ENCODE measurements around the gene ANKFN1.

Gene ANKFN1

GRCh38 chr17:56148333-56148732 lies 4.9 kb upstream of the ANKFN1 start:
- H3K9ac ChIP-seq (ENCODE audit: low read length) = no peak overlapping the region
- no CpG with 5 or more reads among the region's 2 CpGs for WGBS (ENCODE audit: extremely low coverage, insufficient coverage, insufficient read length)

GRCh38 chr17:56149266-56150036 lies 3.8 kb upstream of the ANKFN1 start:
- Histone ChIP-seq H3K9me3 (ENCODE audit: insufficient read depth, low read depth, low read length) (peaks cover 1% of the 10 kb centered on the region), H3K27ac (ENCODE audit: low read depth, low read length) (no peak overlapping the region), H3K4me2 (ENCODE audit: low read length) (no peak overlapping the region), H3K27me3 (ENCODE audit: insufficient read depth, low read length) (no peaks in the 10 kb centered on the region), H2BK120ac (ENCODE audit: insufficient read depth, low read length, poor library complexity) (no peak overlapping the region), H3K4ac (ENCODE audit: low read depth, low read length) (no peak overlapping the region), H3K18ac (ENCODE audit: low read length) (no peak overlapping the region), H2AFZ (ENCODE audit: insufficient read depth, low read length, poor library complexity) (no peak overlapping the region), H2BK12ac (ENCODE audit: low read length) (no peak overlapping the region), H2AK5ac (ENCODE audit: low read length) (no peak overlapping the region), H3K4me3 (ENCODE audit: low read depth, low read length) (no peak overlapping the region), H3K23ac (ENCODE audit: low read length) (no peak overlapping the region), H3K79me1 (ENCODE audit: low read length) (no peaks in the 10 kb centered on the region), H3K79me2 (ENCODE audit: control insufficient read depth, insufficient read depth, low read length, poor library complexity) (no peaks in the 10 kb centered on the region), H3K14ac (ENCODE audit: low read length) (no peak overlapping the region), H4K8ac (ENCODE audit: low read depth, low read length) (no peak overlapping the region), H2BK5ac (ENCODE audit: low read depth, low read length, poor library complexity) (no peak overlapping the region), H3K36me3 (ENCODE audit: control insufficient read depth in 1 of 2, insufficient read depth in 2 of 2, low read length in 2 of 2) (no peaks in the 10 kb centered on the region), H4K91ac (ENCODE audit: low read depth, low read length) (no peak overlapping the region), H3K4me1 (ENCODE audit: control insufficient read depth in 1 of 2, insufficient read depth in 2 of 2, low read length in 2 of 2) (no peaks in the 10 kb centered on the region), H4K12ac (ENCODE audit: low read depth, low read length) (no peak overlapping the region), H3K9ac (ENCODE audit: low read length) (no peak overlapping the region)
- WGBS (ENCODE audit: extremely low coverage, insufficient coverage, insufficient read length) = no CpG with 5 or more reads among the region's 3 CpGs
- DNase-seq = no peak

More at GRCh38 chr17:56148333-56148732, 4.9 kb upstream of the ANKFN1 start:
- Histone ChIP-seq H3K4me1 (ENCODE audit: control insufficient read depth in 1 of 2, insufficient read depth in 2 of 2, low read length in 2 of 2) (no peaks in the 10 kb centered on the region), H4K8ac (ENCODE audit: low read depth, low read length) (no peak overlapping the region), H2BK5ac (ENCODE audit: low read depth, low read length, poor library complexity) (no peak overlapping the region), H3K14ac (ENCODE audit: low read length) (no peak overlapping the region), H2BK12ac (ENCODE audit: low read length) (no peak overlapping the region), H3K27me3 (ENCODE audit: insufficient read depth, low read length) (no peaks in the 10 kb centered on the region), H3K9me3 (ENCODE audit: insufficient read depth, low read depth, low read length) (peaks cover 1% of the 10 kb centered on the region), H3K79me2 (ENCODE audit: control insufficient read depth, insufficient read depth, low read length, poor library complexity) (no peaks in the 10 kb centered on the region), H3K27ac (ENCODE audit: low read depth, low read length) (no peak overlapping the region), H3K23ac (ENCODE audit: low read length) (no peak overlapping the region), H3K4me2 (ENCODE audit: low read length) (no peak overlapping the region), H3K18ac (ENCODE audit: low read length) (no peak overlapping the region), H4K12ac (ENCODE audit: low read depth, low read length) (no peak overlapping the region), H3K36me3 (ENCODE audit: control insufficient read depth in 1 of 2, insufficient read depth in 2 of 2, low read length in 2 of 2) (no peaks in the 10 kb centered on the region), H2BK120ac (ENCODE audit: insufficient read depth, low read length, poor library complexity) (no peak overlapping the region), H4K91ac (ENCODE audit: low read depth, low read length) (no peak overlapping the region), H3K4ac (ENCODE audit: low read depth, low read length) (no peak overlapping the region), H2AK5ac (ENCODE audit: low read length) (no peak overlapping the region), H3K79me1 (ENCODE audit: low read length) (no peaks in the 10 kb centered on the region), H2AFZ (ENCODE audit: insufficient read depth, low read length, poor library complexity) (no peak overlapping the region), H3K4me3 (ENCODE audit: low read depth, low read length) (no peak overlapping the region)
- DNase-seq = no peak

- Histone ChIP-seq H3K4ac (ENCODE audit: low read depth, low read length) (no peak overlapping the region), H3K27ac (ENCODE audit: low read depth, low read length) (no peak overlapping the region), H4K91ac (ENCODE audit: low read depth, low read length) (no peak overlapping the region), H2BK120ac (ENCODE audit: insufficient read depth, low read length, poor library complexity) (no peak overlapping the region), H3K4me1 (ENCODE audit: control insufficient read depth in 1 of 2, insufficient read depth in 2 of 2, low read length in 2 of 2) (no peaks in the 10 kb centered on the region), H2AFZ (ENCODE audit: insufficient read depth, low read length, poor library complexity) (no peak overlapping the region), H3K14ac (ENCODE audit: low read length) (no peak overlapping the region), H3K36me3 (ENCODE audit: control insufficient read depth in 1 of 2, insufficient read depth in 2 of 2, low read length in 2 of 2) (no peaks in the 10 kb centered on the region), H3K9me3 (ENCODE audit: insufficient read depth, low read depth, low read length) (peaks cover 1% of the 10 kb centered on the region), H3K18ac (ENCODE audit: low read length) (no peak overlapping the region), H3K23ac (ENCODE audit: low read length) (no peak overlapping the region), H2BK5ac (ENCODE audit: low read depth, low read length, poor library complexity) (no peak overlapping the region), H3K27me3 (ENCODE audit: insufficient read depth, low read length) (no peaks in the 10 kb centered on the region), H3K79me2 (ENCODE audit: control insufficient read depth, insufficient read depth, low read length, poor library complexity) (no peaks in the 10 kb centered on the region), H3K79me1 (ENCODE audit: low read length) (no peaks in the 10 kb centered on the region), H2BK12ac (ENCODE audit: low read length) (no peak overlapping the region), H4K12ac (ENCODE audit: low read depth, low read length) (no peak overlapping the region), H3K9ac (ENCODE audit: low read length) (no peak overlapping the region), H3K4me2 (ENCODE audit: low read length) (no peak overlapping the region), H3K4me3 (ENCODE audit: low read depth, low read length) (no peak overlapping the region), H4K8ac (ENCODE audit: low read depth, low read length) (no peak overlapping the region), H2AK5ac (ENCODE audit: low read length) (no peak overlapping the region)
- 100% methylated on average over 1 of the region's 4 CpGs for WGBS (ENCODE audit: extremely low coverage, insufficient coverage, insufficient read length)
- peak in 1 of 2 donors; percentile 36 for DNase-seq
Observed at GRCh38 chr17:56150649-56151048, 2.6 kb upstream of the ANKFN1 start.

- Histone ChIP-seq H3K4me3 (ENCODE audit: low read depth, low read length) (no peak overlapping the region), H3K4me1 (ENCODE audit: control insufficient read depth in 1 of 2, insufficient read depth in 2 of 2, low read length in 2 of 2) (peaks cover 2 to 4% of the 10 kb centered on the region in 2 experiments)
- WGBS (ENCODE audit: extremely low coverage, insufficient coverage, insufficient read length) = no CpG with 5 or more reads among the region's 4 CpGs
Observed at GRCh38 chr17:56157845-56158244, 4.6 kb downstream of the ANKFN1 start.

More at GRCh38 chr17:56157845-56158244, 4.6 kb downstream of the ANKFN1 start:
- DNase-seq = no peak
- no peak overlapping the region for H2BK120ac ChIP-seq (ENCODE audit: insufficient read depth, low read length, poor library complexity)
- no peak overlapping the region for H3K27ac ChIP-seq (ENCODE audit: low read depth, low read length)
- no peak overlapping the region for H4K8ac ChIP-seq (ENCODE audit: low read depth, low read length)
- no peak overlapping the region for H2AK5ac ChIP-seq (ENCODE audit: low read length)
- no peak overlapping the region for H3K9ac ChIP-seq (ENCODE audit: low read length)
- H2BK12ac ChIP-seq (ENCODE audit: low read length) = no peak overlapping the region
- H2AFZ ChIP-seq (ENCODE audit: insufficient read depth, low read length, poor library complexity) = no peak overlapping the region
- H3K36me3 ChIP-seq (ENCODE audit: control insufficient read depth in 1 of 2, insufficient read depth in 2 of 2, low read length in 2 of 2) = no peaks in the 10 kb centered on the region
- no peak overlapping the region for H2BK5ac ChIP-seq (ENCODE audit: low read depth, low read length, poor library complexity)
- no peak overlapping the region for H3K23ac ChIP-seq (ENCODE audit: low read length)
- no peaks in the 10 kb centered on the region for H3K9me3 ChIP-seq (ENCODE audit: insufficient read depth, low read depth, low read length)
- H3K18ac ChIP-seq (ENCODE audit: low read length) = no peak overlapping the region
- no peaks in the 10 kb centered on the region for H3K79me1 ChIP-seq (ENCODE audit: low read length)
- no peaks in the 10 kb centered on the region for H3K27me3 ChIP-seq (ENCODE audit: insufficient read depth, low read length)
- no peak overlapping the region for H3K4ac ChIP-seq (ENCODE audit: low read depth, low read length)
- no peak overlapping the region for H3K4me2 ChIP-seq (ENCODE audit: low read length)
- no peak overlapping the region for H4K12ac ChIP-seq (ENCODE audit: low read depth, low read length)
- no peaks in the 10 kb centered on the region for H3K79me2 ChIP-seq (ENCODE audit: control insufficient read depth, insufficient read depth, low read length, poor library complexity)
- H3K14ac ChIP-seq (ENCODE audit: low read length) = no peak overlapping the region
- no peak overlapping the region for H4K91ac ChIP-seq (ENCODE audit: low read depth, low read length)

All from trophoblast cell (in vitro differentiated cells and primary cell).